ENCODE data around the gene AVPI1. TPM values are rescaled to one million over a fixed set of nuclear protein-coding genes. Genes with fewer than 3 reads are reported as not detected.
A peak's percentile ranks its signal among the peaks of the same experiment; 100 is the strongest.

The AVPI1 gene
- total and polyA plus RNA-seq, 2 of the 13 experiments (the other 11 are each of a cell fraction or from before 2014, with no cell fraction given) = 39.8 to 61.2 TPM

GRCh38 chr10:97731346-97732051, 44.5 kb upstream of the AVPI1 start:
- WGBS (ENCODE audit: low lambda C conversion rate) = 34% methylated on average over 7 of the region's 9 CpGs
- no peak overlapping the region for H3K4me3 ChIP-seq (replicated peaks in 1 of 3; ENCODE audit: insufficient read depth in 1 of 3, low read depth in 2 of 3, low read length in 3 of 3)
- H4K20me1 ChIP-seq (ENCODE audit: insufficient read depth, low read length) = no peaks in the 10 kb centered on the region
- no peaks in the 10 kb centered on the region for H3K9me3 ChIP-seq (ENCODE audit: low read length)
- H3K79me2 ChIP-seq (ENCODE audit: insufficient read depth, low read length) = no peaks in the 10 kb centered on the region
- no TSS peak for BruUV-seq (replicated peaks)
- H3K4me2 ChIP-seq (ENCODE audit: low read depth, low read length) = no peak overlapping the region
- in situ Hi-C loops (cut with HindIII; ENCODE audit: extremely low pct_ligation_motif_present, low pct_unique_long_range_greater_than_20kb) = loop anchor here (5.0 kb wide), 1 partner anchor 54 kb away; no protein-coding TSS in a partner anchor
- no peak overlapping the region for H3K9ac ChIP-seq (ENCODE audit: insufficient read depth, low read depth, low read length)
- ChIA-PET POLR2A (no interaction called here), CTCF (ENCODE audit: low intra/inter-chr PET ratio, low total read pairs) (interaction anchor here (0.8 to 2.9 kb wide), 6 partner anchors 22 to 159 kb away, joined by 3 to 40 read pairs (median 12); partner anchors contain the start of gene ANKRD2)
- H3K27ac ChIP-seq (ENCODE audit: extremely low read length, insufficient read depth, low read length) = no peak overlapping the region
- DNase-seq (ENCODE audit: low spot score) = peak; percentile 66
- ATAC-seq = peak; percentile 76
- FAIRE-seq = peak; percentile 89
- H3K27me3 ChIP-seq (ENCODE audit: control insufficient read depth in 1 of 2, insufficient read depth in 2 of 2, low read length in 2 of 2) = peaks cover 0 to 10% of the 10 kb centered on the region in 2 experiments; a peak in 2 of 5 replicates
- no peak for TF ChIP-seq ZNF224 (CRISPR knock-in tag; IDR thresholded peaks at IDR 0.05)
- TF ChIP-seq CTCF (CRISPR knock-in tag; IDR thresholded peaks at IDR 0.05) = peak; percentile 94
- TF ChIP-seq TEAD3 (CRISPR knock-in tag; optimal IDR thresholded peaks at IDR 0.05; ENCODE audit: borderline replicate concordance) = peak; percentile 78
- TF ChIP-seq RXRB (CRISPR knock-in tag; IDR thresholded peaks at IDR 0.05; ENCODE audit: borderline replicate concordance) = 0 out of 2 replicates have a peak, but pooled peaks have one; percentile 12
- TF ChIP-seq STAG1 (CRISPR knock-in tag; IDR thresholded peaks at IDR 0.05) = peak; percentile 94
- peak; percentile 95 for TF ChIP-seq SMC3 (IDR thresholded peaks at IDR 0.05; ENCODE audit: low read length)
- TF ChIP-seq ERF (CRISPR knock-in tag; IDR thresholded peaks at IDR 0.05) = peak; percentile 59; the same call in 1 of the 2 replicates
- TF ChIP-seq ZBTB4 (CRISPR knock-in tag; IDR thresholded peaks at IDR 0.05; ENCODE audit: borderline replicate concordance) = no peak
- peak; percentile 6; the same call in 1 of the 2 replicates for TF ChIP-seq FOXK1 (CRISPR knock-in tag; IDR thresholded peaks at IDR 0.05; ENCODE audit: borderline replicate concordance, low read depth)
- TF ChIP-seq IRF2 (CRISPR knock-in tag; IDR thresholded peaks at IDR 0.05) = peak; percentile 41; the same call in 1 of the 2 replicates
- no peak for TF ChIP-seq ZNF589 (CRISPR knock-in tag; conservative IDR thresholded peaks at IDR 0.05)
- TF ChIP-seq RAD21 (CRISPR knock-in tag; IDR thresholded peaks at IDR 0.05) = peak; percentile 89
- TF ChIP-seq THAP11 (CRISPR knock-in tag; IDR thresholded peaks at IDR 0.05) = peak; percentile 40; the same call in 1 of the 2 replicates
- intact Hi-C loops (cut with micrococcal nuclease; ENCODE audit: unreplicated experiment) = loop anchor here (1.0 kb wide), 2 partner anchors 22 to 55 kb away; no protein-coding TSS in a partner anchor
- peaks cover 11% of the 10 kb centered on the region for H3K4me1 ChIP-seq (ENCODE audit: insufficient read depth, low read length)
- no peaks in the 10 kb centered on the region for H3K36me3 ChIP-seq (replicated peaks in 1 of 2; ENCODE audit: control insufficient read depth in 1 of 2, insufficient read depth in 2 of 2, low read length in 2 of 2)
- H2AFZ ChIP-seq (ENCODE audit: low read length) = no peak overlapping the region

All from HepG2 (cell line).